Stimulated activated CD4-positive, alpha-beta T cell treated with anti-CD3 and anti-CD28 coated beads, Interleukin-12 subunit alpha, Interleukin-12 subunit beta, amount 100 ng/mL, for 4 hours (primary cell): Measurements from ENCODE around the gene PSMA2.

ENCODE experiments used
- DNase-seq: peaks from one replicate; pipeline ENCODE4 v3.0.0-alpha.2; 2020

The PSMA2 gene

DNA sequence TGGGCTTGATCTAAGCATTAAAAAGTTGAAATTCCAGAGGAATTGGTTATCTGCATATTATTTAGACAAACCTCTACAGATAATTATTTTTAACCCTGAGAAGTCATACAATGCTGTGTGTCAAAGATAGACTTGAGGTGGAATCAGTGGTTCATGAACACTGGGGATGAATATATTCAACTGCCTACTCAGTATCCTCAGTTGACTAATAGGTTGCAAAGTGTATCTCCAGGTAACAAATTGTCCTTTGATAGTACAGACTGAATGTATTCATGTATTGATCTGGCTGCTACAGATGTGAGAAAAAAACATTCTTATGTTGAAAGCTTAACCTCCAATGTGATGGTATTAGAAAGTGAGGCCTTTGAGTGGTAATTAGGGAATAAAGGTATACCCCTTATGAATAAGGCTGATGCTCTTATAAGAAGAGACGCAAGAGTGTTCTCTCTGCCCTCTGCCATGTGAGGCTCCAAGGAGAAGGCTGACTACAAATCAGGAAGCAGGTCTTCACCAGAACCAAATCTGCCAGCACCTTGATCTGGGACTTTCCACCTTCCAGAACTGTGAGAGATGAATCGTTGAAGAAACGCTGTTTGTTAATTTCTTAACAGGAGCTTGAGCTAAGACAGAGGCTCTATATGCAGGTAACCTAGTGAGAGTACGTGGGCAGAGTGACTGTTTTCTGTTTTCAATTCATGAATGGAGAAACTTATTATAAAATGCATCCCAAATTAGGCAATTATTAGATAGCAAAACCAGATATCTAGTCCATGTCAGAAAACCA lies 7.7 kb upstream of the PSMA2 start:
- DNase-seq, result no peak

GRCh38 chr7:42935861-42936260 lies 3.9 kb upstream of the PSMA2 start:
- no peak for DNase-seq

GRCh38 chr7:42934291-42934690 lies 2.3 kb upstream of the PSMA2 start:
- DNase-seq, result no peak

DNA sequence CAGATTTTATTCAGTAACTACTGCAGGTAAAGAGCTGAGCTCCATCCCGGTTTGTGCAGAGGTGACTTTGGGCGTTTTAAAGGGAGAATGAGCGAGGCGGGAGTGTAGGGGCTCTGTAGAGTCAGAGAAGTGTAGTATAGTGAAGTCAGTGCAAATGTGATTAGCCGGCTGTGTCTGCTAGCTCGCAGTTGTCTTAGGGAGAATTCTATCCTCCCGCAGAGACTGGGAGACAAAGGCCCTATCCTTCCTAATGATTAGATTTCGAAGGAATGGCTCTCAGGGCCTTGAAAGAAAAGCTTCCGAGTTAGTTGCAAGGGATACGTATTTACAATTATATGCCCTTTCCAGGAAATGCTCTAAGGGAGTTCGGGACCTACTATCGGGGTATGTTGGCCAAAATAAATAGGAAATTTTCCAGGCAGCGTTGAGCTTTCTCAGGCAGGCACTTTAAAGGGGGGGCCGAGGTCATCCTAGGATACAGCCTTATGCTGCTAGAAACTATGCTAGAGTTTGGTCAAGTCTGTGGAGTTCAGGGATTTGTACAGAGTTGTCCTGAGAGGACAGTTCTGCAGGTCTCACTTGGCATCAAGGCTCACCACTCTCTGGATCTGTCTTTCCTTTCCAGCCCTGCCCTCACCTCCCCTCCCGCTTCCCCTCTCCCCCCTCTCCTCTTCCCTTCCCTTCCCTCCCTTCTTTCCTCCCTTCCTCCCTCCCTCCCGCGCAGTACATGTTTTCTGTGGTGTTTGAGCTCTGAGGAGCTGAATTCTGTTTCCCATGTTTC lies 1.0 kb upstream of the PSMA2 start:
- DNase-seq, result no peak

DNA sequence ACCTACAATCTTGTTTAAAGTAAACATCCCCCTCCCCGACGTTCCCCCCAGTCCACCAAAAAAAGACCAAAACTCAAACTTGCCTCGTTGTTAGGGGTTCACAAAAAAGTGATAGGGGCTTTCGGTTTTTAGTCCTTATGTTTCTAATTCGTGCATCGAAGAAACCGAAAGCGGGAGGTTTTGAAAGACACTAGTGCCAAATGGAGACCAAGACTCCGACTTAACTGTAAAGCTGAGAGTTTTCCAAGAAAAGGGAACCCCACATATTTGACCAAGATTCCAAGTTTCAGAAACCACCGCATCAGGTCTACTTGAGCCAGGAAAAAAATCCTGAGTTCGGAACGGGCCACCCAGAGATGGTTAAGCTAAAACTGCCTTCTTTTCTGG lies 534 bp downstream of the PSMA2 start:
- DNase-seq, result no peak

DNA sequence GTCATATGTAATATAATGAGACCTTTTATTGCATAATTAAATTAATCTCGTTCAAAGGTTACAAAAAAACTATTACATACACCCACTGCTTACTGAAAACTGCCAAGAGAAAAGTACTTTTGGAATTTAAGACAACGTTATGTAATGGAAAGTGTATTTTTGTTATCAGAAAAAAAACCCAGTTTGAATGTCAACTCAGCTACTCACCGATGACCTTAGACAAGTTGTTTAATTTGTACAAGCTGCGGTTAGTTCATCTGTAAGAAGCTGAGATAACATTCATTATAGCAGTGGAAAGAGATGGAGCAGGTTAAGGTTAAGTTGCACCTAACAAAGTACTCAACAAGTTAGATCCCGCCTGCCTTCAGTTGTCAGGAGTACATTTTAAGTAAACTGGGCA lies 1.1 kb downstream of the PSMA2 start:
- DNase-seq, result no peak

- no peak for DNase-seq
Observed at GRCh38 chr7:42929449-42929848, 2.5 kb downstream of the PSMA2 start.

- no peak for DNase-seq
Observed at GRCh38 chr7:42928754-42929153, 3.2 kb downstream of the PSMA2 start.

DNA sequence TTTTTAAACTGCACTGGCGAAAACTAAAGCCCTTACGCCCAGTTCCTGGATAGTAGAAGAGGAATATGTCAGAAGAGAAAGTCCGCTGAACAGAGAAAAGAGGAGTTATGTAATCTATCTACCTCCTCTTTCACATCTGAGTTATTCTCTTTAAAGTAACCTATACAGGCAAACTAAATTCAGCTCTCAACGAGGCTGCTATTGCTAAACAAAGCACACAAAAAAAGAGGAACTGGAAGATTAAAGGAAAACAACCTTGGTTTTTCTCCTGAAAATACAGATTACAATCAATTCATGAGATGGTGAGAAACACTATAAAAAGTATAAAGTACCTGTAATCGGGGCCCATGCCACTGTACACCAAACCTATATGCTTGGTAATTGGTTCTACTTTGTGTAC lies 5.8 kb downstream of the PSMA2 start:
- DNase-seq, result no peak

GRCh38 chr7:42925630-42926029 lies 6.3 kb downstream of the PSMA2 start:
- DNase-seq, result no peak

DNA sequence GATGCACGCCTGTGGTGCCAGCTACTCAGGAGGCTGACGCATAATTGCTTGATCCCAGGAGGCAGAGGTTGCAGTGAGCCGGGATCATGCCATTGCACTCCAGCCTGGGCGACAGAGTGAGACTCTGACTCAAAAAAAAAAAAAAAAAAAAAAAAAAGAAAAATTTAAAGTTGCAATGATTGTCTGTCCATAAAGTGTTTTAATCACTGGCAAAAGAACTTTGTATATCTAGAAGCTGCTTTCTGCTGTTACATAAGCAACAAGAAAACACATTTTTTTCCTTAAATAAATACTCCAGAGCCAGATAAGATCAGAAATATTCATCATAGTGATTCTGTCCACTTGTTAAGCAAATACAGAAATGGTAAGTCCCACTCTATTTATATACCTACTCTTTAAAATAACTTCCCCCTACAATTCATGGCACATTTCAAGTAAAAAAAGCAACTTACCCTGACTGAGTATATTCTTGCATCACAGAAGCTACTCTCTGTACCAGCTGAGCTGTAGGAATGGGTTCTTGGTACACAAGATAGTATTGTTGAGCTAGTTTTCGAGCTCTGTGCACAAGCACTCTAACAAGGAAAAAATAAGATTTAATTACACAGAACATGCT lies 7.6 kb downstream of the PSMA2 start:
- DNase-seq, result no peak

DNA sequence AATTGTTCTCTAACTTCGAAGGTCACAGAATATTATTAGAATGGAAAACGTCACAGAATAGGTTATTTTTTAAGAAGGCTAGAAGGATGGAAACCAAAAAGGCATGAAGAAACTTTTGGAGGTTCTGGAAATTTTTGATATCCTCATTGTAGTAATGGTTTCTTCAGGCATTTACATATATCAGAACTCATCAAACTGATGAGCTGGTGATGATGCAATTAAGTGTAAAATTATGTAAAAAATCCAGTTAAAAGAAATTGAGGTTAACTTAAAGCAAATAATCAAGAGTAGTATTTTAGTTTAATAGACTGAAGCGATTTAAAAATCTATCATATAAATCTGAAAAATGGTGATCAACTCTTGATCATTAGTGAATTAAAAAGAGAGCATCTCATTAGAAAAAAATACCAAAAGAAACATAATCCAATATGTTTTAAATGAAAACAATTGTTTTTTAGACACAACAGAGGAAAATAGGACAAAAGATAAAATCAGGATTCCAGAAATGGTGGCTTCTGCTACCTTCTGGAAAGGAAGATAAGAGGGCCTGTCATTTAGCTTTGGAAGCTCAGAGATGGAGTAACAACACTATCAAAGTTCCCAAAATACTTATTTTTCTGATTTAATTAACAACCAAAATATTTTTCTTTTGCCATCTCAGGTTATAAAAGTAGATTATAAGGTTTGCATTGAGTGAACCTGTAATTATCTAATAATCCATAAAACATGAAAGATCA lies 9.8 kb downstream of the PSMA2 start:
- DNase-seq, result no peak

- no peak for DNase-seq
Observed at GRCh38 chr7:42915356-42915755, 16.6 kb downstream of the PSMA2 start.

DNA sequence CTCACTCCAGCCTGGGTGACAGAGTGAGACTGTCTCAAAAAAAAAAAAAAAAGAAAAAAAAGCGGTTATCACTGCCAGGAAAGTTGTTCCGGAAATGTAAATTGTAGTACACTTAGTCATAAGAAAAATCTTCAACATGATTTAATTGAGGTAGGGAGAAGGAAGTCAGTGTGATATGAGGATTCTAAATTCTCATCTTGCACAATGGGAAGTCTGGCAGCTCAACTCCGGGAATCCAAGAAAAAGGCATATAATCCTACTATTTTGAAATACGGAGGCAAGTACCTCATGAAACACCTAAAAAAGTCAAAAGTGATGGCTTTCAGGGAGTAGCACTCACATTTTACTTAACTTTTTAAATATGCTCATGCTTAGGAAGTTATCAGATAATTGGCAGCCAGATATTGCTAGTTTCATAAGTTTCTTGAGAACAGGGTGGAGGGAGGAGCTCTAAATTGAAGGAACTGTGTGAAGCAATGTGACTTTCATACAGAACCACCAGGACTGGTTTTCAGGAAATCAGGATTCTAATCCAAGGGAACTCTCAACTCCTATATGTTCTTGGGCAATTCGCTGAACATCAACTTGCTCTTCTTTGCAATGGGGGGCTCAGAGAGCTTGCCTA lies 17.4 kb downstream of the PSMA2 start:
- no peak for DNase-seq

GRCh38 chr7:42914009-42914408 lies 18.0 kb downstream of the PSMA2 start:
- no peak for DNase-seq

DNA sequence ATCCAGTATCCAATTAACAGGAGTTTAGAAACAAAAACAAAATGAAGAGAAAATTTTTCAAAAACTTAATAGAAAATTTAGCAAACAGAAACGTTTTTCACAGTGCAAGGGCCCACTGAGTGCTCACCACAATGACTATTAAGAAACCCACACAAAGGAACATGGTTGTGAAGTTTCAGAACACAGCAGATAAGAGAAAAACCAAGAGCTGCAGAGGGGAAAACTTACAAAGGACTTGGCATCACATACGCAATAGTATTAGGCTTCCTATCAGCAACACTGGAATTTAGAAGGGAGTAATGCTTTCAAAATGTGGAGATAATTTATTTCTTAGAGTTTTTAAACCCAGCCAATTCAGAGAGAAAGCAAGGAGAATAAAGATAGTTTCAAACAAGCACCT lies 18.4 kb downstream of the PSMA2 start:
- DNase-seq, result no peak

GRCh38 chr7:42911454-42912447 lies 20.2 kb downstream of the PSMA2 start, which contains the start of gene C7orf25:
C7orf25 (minus strand) TSS chr7:42912070; CDS start chr7:42910900, 1,170 bp downstream.
- DNase-seq, result peak; percentile 95

GRCh38 chr7:42910306-42910705 lies 21.7 kb downstream of the PSMA2 start:
- DNase-seq, result no peak

DNA sequence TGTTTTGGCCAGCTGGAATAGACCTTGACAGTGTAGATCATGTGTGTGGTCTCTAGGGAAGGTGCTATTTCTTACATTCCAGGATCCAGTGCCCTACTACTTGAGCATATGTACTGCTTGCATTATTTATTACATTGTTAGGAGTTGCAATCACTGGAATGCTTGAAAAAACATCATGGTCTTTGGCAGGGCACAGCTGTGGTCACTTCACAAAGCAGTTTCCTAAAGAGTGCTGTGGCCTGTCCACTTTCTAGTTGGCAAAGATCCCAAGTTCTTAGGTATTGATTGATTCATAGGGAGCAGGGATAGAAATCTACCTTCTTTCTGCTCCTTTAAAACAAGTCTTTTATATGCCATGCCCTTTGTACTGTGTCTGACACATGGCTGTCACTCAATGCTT lies 24.7 kb downstream of the PSMA2 start:
- DNase-seq, result no peak

GRCh38 chr7:42906181-42906580 lies 25.8 kb downstream of the PSMA2 start:
- DNase-seq, result no peak

DNA sequence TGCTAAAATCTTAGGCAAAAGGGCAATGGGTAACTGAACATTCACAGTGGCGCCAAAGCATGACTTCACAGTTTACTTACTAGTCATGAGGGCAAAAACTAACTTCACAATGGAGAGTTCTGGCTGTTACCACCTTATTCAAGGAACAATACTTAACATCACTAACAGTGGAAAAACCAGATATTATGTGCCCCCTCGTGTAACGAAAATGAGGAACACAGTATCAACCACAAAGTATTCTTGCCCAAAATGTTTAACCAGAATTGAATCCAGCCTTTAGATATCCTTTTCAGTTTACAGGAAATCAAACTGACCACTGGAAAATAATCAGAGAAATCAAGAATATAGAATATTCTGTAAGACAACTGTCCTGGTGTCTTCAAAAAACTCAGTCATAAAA lies 29.6 kb downstream of the PSMA2 start:
- DNase-seq, result no peak
